Effector memory CD4-positive, alpha-beta T cell (primary cell): ENCODE measurements around the gene TTC23.

Source experiments
- DNase-seq, 3 donors: peaks; one replicate each; pipeline ENCODE4 v3.0.0-alpha.2; 2020
- H3K27ac ChIP-seq: 2 replicates; pipeline ENCODE4 v1.7.0; 2013; ENCODE audit warnings: mild to moderate bottlenecking, low read length, moderate library complexity; ENCODE audit not compliant: insufficient read depth, poor library complexity, severe bottlenecking
- H3K27me3 ChIP-seq: replicated peaks from 2 replicates; pipeline ENCODE4 v1.7.0; 2013; ENCODE audit warnings: mild to moderate bottlenecking, low read length; ENCODE audit not compliant: insufficient read depth, control insufficient read depth, poor library complexity, severe bottlenecking
- H3K36me3 ChIP-seq: 2 replicates; pipeline ENCODE4 v1.7.0; 2013; ENCODE audit warnings: mild to moderate bottlenecking, low read length, moderate library complexity; ENCODE audit not compliant: control insufficient read depth, insufficient read depth
- H3K4me1 ChIP-seq: 2 replicates; pipeline ENCODE4 v1.7.0; 2013; ENCODE audit warnings: low read length, mild to moderate bottlenecking; ENCODE audit not compliant: control insufficient read depth, insufficient read depth, poor library complexity, severe bottlenecking
- H3K4me3 ChIP-seq: 2 replicates; pipeline ENCODE4 v1.7.0; 2013; ENCODE audit warnings: low read length, low read depth, mild to moderate bottlenecking; ENCODE audit not compliant: insufficient read depth, poor library complexity, severe bottlenecking
- H3K9me3 ChIP-seq: 2 replicates; pipeline ENCODE4 v1.7.0; 2013; ENCODE audit warnings: mild to moderate bottlenecking, low read length, moderate library complexity; ENCODE audit not compliant: control insufficient read depth

The TTC23 gene

DNA sequence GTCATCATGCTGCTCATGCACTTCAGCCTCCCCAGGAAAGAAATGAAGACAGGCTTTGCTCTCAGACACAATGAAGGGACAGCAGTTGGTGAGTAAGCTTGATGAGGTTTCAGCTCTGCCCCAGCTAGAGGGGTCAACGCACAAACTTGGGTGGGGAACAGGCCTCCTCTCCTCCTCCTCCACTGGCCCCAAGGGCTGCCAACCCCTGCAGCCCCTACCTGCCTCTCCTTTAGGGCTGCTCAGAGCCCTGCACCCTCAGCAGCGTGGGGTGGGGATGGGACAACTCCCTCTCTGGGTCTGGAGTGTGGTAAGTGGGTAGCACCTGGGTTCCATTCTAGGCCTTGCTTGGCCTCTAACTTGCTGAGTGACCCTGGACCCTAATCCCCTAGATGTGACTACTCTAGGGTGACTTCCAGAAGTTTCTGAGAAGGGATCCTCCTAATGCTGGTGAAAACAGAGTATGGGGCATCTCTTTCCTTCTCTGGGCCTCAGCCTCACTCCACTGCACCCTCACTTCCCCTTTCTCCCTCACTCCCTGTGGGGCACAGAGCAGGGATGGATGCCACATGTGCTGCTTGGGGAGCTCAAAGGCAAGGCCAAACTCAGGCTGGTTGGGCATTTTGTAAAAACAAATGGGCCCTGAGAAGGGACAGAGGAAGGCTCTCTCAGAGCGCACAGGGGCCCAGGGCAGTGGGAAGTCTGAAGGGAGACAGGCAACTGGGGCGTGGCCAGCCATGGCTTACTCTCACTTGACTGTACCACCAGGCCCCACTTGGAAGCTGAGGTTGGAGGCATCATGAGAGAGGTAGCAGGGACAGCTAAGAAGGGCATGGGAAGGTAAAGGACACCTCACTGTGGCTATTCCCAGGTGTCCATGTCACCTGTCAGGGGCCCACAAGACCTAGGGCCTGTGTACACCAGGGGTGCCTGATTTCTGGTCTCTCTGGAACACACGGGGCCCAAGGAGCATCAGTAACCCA lies 80.5 kb downstream of the TTC23 start:
- Histone ChIP-seq H3K4me3 (no peak overlapping the region), H3K9me3 (no peaks in the 10 kb centered on the region), H3K36me3 (no peaks in the 10 kb centered on the region), H3K27me3 (no peaks in the 10 kb centered on the region), H3K4me1 (no peaks in the 10 kb centered on the region), H3K27ac (no peak overlapping the region)
- no peak for DNase-seq

DNA sequence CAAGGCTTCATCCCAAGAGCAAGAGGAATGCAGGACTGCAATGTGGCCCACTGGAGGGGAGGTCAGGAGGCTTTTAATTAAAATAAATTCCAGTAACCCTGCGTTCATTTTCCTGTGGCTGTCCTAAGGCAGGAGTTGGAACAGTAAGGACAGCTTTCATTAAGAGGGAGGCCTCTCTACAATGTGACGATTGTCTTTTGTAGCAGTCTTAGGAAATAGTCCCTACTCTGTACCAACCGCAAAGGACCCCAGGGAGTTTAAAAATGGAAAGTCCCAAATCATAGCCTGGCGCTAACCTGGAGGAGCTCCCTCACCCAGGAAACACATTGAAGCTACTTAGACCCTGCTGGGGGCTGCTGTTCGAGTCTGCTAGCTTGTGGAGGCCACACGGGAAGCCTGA lies 81.7 kb downstream of the TTC23 start:
- DNase-seq = no peak
- H3K27ac ChIP-seq = no peak overlapping the region
- H3K4me1 ChIP-seq = no peaks in the 10 kb centered on the region
- H3K9me3 ChIP-seq = no peaks in the 10 kb centered on the region
- H3K27me3 ChIP-seq = no peaks in the 10 kb centered on the region
- H3K4me3 ChIP-seq = no peak overlapping the region
- H3K36me3 ChIP-seq = no peaks in the 10 kb centered on the region

DNA sequence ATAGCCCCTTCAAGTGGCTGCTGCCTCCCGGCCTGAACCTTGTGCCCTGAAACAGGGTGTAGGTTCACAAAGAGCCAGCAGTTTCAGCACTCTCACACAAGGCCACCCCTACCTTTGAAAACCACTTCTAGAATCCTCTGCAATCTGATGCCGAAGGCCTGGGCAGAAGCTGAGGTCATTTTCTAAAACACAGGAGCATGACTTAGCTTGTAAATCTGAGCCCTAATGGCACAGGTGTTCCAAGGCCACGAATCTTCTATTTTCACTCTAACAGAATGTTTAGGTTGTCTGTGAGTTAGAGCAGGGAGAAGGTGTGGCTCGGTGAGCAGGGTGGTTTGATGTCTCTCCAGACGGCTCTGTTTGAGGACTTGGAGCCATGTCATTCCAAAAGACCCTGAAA lies 82.2 kb downstream of the TTC23 start:
- no peak for DNase-seq
- Histone ChIP-seq H3K4me3 (no peak overlapping the region), H3K27ac (no peak overlapping the region), H3K4me1 (no peaks in the 10 kb centered on the region), H3K36me3 (no peaks in the 10 kb centered on the region), H3K27me3 (no peaks in the 10 kb centered on the region), H3K9me3 (no peaks in the 10 kb centered on the region)

DNA sequence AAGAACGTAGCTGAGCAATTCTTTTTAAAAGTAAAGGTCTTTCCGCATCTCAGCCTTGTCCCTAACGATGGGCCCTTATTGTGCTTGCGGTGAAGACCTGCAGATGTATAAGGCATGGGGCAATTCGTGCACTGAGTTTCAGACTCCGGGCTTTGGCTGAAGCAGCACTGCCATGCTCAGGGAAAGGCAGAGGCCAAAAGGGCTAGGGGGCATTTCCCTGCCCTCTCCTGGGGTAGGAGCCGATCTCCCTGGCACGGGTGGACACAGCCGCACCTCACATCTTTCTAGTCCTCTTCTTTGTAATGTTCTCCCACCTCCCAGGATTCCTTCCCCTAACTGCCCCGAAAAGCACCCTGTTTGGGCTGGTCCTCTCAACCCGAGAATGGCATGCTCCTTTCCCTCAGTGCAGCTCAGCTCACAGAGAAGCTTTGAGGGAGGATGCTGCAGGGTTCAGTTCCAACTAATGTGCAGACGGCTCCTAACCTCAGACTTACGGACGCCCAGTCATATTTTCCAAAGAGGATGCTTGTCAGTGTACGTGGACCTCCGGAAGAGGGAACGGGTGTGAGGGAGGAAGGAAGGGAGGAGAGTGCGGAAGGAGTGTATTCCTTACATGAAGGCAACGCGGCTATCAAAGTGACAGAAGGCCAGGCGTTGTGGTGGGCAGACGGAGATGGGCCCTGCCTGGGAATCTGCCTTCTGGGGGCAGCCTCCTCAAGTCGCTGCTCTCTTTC lies 83.3 kb downstream of the TTC23 start:
- Histone ChIP-seq H3K27me3 (no peaks in the 10 kb centered on the region), H3K27ac (no peak overlapping the region), H3K36me3 (no peaks in the 10 kb centered on the region), H3K4me3 (no peak overlapping the region), H3K9me3 (no peaks in the 10 kb centered on the region), H3K4me1 (no peaks in the 10 kb centered on the region)
- DNase-seq = no peak

DNA sequence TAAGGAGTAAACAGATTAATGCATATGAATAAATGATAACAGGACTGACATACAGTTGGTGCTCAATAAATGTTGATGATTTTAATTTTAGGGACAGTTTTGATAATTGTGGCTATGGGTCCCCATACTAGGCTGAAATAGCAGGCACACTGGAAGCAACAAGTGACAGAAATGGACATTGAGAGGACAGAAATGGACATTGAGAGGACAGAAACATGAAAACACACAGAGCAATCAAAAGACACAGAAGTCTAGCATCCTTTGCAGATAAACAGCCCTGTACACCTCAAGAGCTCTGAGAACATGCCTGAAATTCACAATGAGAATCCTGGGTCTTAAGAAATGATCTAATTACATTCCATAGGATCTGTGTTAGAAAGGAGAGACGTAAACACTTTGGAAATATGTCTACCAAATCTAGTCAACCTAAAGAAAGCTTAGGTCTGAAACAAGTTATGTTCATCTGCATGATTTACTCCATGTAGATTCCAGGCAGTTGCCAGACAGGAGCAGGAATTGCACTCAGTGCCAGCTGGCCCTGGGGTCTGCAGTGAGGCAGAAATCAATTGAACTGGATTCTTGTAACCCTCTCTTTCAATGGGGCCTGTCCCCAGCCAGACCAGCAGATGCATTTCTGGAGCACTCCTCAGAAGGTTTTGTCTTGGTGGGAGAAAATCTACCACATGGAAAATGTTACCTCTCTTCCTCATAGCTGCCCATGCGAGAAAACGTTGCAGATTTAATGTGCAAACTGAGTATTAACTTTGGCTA lies 84.2 kb downstream of the TTC23 start:
- no peaks in the 10 kb centered on the region for H3K9me3 ChIP-seq
- no peaks in the 10 kb centered on the region for H3K36me3 ChIP-seq
- no peak overlapping the region for H3K27ac ChIP-seq
- H3K27me3 ChIP-seq = no peaks in the 10 kb centered on the region
- DNase-seq = no peak
- H3K4me1 ChIP-seq = no peaks in the 10 kb centered on the region
- no peak overlapping the region for H3K4me3 ChIP-seq

DNA sequence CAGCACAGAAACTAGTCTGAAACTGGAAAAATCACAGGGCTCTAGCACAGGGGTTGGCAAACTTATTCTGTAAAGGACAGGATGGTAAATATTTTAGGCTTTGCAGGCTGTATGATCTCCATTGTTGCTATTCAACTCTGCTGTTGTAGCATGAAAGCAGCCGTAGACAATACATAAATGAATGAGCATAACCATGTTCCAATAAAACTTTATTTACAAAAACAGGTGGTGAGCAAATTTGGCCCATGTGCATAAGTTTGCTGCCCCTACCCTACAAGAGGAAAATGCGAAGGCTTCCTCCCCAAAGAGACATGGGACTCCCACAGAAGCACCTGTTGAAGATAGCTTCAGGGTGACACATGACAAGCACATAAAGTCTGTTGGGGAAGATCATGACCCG lies 85.3 kb downstream of the TTC23 start:
- Histone ChIP-seq H3K36me3 (no peaks in the 10 kb centered on the region), H3K9me3 (no peaks in the 10 kb centered on the region), H3K4me3 (no peak overlapping the region), H3K27ac (no peak overlapping the region), H3K27me3 (no peaks in the 10 kb centered on the region), H3K4me1 (no peaks in the 10 kb centered on the region)
- no peak for DNase-seq

DNA sequence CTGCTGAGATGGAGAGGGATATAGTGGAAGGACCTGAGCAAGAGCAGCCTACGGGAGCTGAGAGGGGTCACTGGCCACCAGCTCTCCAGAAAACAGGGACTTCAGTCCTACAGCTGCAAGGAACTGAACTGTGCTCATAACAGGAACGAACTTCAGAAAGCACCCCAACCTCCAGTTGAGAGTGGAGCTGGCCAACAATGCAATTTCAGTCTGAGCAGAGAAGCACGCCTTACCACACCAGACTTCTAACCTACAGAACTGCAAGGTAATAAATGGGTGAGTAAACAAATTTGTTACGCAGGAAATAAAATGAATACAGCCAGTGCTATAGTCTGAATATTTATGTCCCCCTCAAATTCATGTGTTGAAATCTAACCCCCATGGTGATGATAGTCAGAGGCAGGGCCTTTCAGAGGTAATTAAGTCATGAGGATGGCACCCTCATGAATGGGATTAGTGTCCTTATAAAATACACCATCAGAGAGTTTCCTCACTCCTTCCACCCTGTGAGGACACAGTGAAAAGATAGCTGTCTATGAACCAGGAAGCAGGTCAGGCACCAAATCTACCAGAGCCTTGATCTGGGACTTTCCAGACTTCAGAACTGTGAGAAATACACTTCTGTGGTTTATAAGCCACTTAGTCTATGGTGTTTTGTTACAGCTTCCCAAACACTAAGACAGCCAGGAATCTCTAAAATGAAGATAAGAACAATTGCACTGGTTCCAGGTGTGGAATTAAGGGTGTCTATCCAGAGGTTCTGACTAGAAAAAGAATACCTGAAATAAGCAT lies 85.9 kb downstream of the TTC23 start:
- H3K4me3 ChIP-seq = no peak overlapping the region
- H3K4me1 ChIP-seq = no peaks in the 10 kb centered on the region
- H3K27me3 ChIP-seq = no peaks in the 10 kb centered on the region
- DNase-seq = no peak
- H3K27ac ChIP-seq = no peak overlapping the region
- H3K36me3 ChIP-seq = no peaks in the 10 kb centered on the region
- no peaks in the 10 kb centered on the region for H3K9me3 ChIP-seq

DNA sequence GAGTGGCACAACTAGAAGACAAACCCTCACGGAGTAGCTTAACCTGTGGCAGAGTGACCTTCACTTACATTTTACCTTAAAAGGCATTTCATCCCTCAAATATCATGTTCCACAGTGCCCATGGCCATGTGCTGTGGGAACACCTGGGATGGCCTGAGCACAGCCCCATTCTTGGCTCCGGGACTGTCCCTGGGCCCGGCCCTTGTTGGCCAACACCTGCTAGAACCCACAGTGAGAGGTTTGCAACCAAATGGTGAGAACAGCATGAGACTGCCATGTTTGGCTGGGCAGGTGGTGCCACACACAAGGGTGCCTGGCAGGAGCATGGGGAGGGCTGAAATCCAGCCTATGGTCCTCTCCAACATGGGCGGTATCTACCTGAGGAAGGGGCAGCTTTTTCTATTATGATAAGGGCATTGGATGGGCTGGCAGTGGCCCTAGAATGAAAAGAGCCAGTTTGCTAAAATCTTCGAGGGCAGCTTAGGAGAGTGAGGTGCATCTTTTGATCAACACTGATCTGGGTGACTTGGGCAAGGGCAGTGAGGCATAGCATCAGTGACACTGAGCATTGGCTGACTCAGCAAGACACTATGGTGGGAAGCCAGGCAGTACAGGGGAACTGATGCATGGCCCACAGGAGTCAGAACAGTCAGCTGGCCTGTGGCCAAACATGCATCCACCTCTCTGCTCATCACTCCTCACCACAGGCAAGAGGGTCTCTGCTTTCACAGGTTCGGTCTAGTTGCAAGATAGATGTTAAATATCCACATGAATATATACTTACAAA lies 90.6 kb downstream of the TTC23 start:
- Histone ChIP-seq H3K4me1 (no peaks in the 10 kb centered on the region), H3K27ac (no peak overlapping the region), H3K4me3 (no peak overlapping the region), H3K36me3 (no peaks in the 10 kb centered on the region), H3K9me3 (no peaks in the 10 kb centered on the region), H3K27me3 (no peaks in the 10 kb centered on the region)
- no peak for DNase-seq

DNA sequence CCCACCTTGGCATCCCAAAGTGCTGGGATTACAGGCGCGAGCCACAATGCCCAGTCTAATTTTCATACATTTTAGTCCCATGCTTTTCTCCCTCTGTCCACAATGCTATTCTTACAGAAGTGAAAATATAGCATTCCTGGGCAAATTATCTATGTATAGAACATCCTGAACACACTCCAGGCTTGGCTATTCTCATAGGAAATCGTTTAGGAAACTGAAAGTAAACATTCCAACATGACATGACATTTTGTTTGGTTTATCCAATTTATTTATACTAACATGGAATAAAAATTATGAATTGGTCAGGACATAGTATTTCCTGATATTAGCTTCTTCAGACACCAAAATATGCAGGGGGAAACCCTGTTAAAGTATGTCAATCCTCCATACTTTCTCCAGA lies 91.9 kb downstream of the TTC23 start:
- H3K27ac ChIP-seq = no peak overlapping the region
- no peak for DNase-seq
- H3K9me3 ChIP-seq = no peaks in the 10 kb centered on the region
- no peaks in the 10 kb centered on the region for H3K27me3 ChIP-seq
- H3K36me3 ChIP-seq = no peaks in the 10 kb centered on the region
- H3K4me1 ChIP-seq = no peaks in the 10 kb centered on the region
- no peak overlapping the region for H3K4me3 ChIP-seq
